BE2C (cell line): ENCODE data around the gene CYP1A2.
A peak's percentile ranks its signal among the peaks of the same experiment; 100 is the strongest.

Experiments
- DNase-seq: peaks from one replicate; pipeline ENCODE4 v3.0.0-alpha.2; 2020
- H3K27me3 ChIP-seq: fragments of 250-450 bp; sonication (Bioruptor Pico); 2 replicates; pipeline ENCODE4 v1.5.1; 2020; ENCODE audit warnings: mild to moderate bottlenecking
- H3K36me3 ChIP-seq: fragments of 250-450 bp; sonication (Bioruptor Pico); 2 replicates; pipeline ENCODE4 v1.5.1; 2020; ENCODE audit warnings: mild to moderate bottlenecking
- H3K4me1 ChIP-seq: fragments of 250-450 bp; sonication (Bioruptor Pico); 2 replicates; pipeline ENCODE4 v1.5.1; 2020
- H3K4me3 ChIP-seq: 2 replicates; pipeline ENCODE4 v1.5.1; 2011; ENCODE audit warnings: low read depth, low read length
- H3K9me3 ChIP-seq: fragments of 250-450 bp; sonication (Bioruptor Pico); 2 replicates; pipeline ENCODE4 v1.5.1; 2020
- TF ChIP-seq, protein P1 (sequence below): IDR thresholded peaks from 2 replicates; pipeline ENCODE4 v1.5.1; 2012; ENCODE audit warnings: mild to moderate bottlenecking, low read depth, low read length

Gene CYP1A2

DNA sequence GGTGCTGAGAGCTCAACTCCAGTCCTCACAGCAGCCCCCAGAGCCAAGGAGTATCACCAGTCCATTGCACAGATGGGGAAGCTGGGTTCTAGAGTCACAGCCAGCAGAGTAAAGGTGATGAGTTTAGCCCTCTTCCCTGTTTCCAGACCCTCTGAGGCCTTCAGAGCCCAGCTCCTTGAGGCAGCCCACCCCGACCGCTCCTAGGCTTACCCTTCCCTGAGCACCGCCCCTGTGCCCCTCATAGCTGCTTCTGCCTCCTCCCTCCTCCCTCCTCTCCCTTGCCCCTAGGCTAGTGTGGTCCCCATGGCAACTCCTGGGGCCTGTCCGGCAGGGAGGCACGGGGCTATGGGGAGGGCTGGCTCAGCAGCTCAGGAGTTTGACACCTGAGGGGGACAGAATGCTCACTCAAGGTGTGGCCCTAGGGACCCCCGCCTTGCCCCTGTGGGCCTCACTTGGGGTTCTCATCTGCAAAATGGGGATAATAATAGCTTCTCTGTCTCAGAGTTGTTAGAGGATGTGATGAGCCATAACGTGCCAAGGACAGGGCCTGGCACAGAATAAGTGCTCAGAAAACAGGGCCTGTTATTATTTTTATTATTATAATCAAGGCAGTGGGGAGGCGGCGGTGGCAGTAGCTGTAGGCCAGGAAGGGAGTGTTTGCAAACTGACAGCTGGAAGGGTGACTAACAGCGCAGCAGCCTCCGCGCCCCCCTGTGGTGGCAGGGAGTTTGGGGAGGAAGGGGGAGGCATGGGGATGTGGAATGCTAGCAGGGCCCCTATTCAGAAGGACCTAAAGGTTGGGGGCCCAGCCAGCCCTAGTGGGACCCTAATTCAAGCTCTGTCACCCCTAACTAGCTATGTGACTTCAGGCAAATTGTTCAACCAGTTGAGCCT, 44.7 kb downstream of the CYP1A2 start:
- peaks cover 13% of the 10 kb centered on the region for H3K4me1 ChIP-seq
- TF ChIP-seq, protein P1, sequence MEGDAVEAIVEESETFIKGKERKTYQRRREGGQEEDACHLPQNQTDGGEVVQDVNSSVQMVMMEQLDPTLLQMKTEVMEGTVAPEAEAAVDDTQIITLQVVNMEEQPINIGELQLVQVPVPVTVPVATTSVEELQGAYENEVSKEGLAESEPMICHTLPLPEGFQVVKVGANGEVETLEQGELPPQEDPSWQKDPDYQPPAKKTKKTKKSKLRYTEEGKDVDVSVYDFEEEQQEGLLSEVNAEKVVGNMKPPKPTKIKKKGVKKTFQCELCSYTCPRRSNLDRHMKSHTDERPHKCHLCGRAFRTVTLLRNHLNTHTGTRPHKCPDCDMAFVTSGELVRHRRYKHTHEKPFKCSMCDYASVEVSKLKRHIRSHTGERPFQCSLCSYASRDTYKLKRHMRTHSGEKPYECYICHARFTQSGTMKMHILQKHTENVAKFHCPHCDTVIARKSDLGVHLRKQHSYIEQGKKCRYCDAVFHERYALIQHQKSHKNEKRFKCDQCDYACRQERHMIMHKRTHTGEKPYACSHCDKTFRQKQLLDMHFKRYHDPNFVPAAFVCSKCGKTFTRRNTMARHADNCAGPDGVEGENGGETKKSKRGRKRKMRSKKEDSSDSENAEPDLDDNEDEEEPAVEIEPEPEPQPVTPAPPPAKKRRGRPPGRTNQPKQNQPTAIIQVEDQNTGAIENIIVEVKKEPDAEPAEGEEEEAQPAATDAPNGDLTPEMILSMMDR: no peak
- H3K27me3 ChIP-seq: no peaks in the 10 kb centered on the region
- no peak overlapping the region for H3K4me3 ChIP-seq
- H3K36me3 ChIP-seq: peaks cover 7% of the 10 kb centered on the region
- no peaks in the 10 kb centered on the region for H3K9me3 ChIP-seq
- no peak for DNase-seq

DNA sequence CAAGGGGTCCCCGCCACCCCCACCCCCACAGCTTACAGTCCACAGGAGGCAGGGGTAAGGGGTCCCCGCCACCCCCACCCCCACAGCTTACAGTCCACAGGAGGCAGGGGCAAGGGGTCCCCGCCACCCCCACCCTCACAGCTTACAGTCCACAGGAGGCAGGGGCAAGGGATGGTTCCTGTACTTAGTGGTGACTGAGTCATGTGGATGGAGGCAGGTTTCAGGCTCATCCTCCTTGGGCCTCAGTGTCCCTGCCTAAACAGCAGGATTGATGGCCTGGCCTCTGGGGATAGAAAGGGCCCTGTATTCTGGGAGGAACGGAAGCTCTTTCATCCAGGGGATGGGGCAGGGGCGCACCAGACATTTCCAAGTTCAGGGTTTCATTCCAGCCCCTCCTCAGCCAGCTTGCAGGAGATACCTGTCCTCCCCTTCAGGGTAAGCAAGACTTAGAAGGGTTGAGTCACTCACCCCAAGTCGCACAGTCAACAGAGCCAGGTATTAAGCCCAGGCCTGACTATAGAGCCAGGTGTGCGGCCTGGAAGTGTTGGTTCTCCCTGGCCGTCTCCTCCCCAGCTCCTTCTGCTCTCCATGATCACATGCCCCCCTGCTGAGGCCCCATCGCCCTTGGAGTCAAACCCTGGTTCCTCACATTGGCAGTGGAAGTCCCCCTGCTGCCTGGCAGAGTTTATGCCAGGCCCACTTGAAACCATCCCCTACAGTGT, 45.8 kb downstream of the CYP1A2 start:
- TF ChIP-seq, protein P1: no peak
- Histone ChIP-seq H3K4me1 (peaks cover 13% of the 10 kb centered on the region), H3K9me3 (no peaks in the 10 kb centered on the region), H3K4me3 (no peak overlapping the region), H3K27me3 (no peaks in the 10 kb centered on the region), H3K36me3 (peaks cover 17% of the 10 kb centered on the region)
- DNase-seq: no peak

DNA sequence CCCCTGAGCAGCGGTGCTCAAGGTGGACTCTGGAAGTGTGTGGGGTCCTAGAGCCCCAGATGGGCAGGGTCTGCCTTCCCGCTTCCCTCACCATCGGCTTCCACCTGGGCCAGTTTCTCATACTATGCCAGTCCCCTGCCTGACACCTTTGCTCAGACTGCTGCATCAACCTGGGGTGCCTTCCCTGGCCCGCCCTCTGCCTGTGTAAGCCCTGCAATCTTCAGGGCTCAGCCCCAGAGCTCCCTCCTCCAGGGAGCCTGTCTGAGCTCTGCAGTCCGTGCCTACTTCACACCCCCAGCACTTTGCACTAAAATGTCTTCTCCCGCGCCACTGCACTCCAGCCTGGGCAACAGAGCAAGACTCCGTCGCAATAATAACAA, 46.3 kb downstream of the CYP1A2 start:
- no peak overlapping the region for H3K4me3 ChIP-seq
- DNase-seq: no peak
- TF ChIP-seq, protein P1: no peak
- no peaks in the 10 kb centered on the region for H3K9me3 ChIP-seq
- peaks cover 22% of the 10 kb centered on the region for H3K36me3 ChIP-seq
- peaks cover 8% of the 10 kb centered on the region for H3K4me1 ChIP-seq
- H3K27me3 ChIP-seq: no peaks in the 10 kb centered on the region

DNA sequence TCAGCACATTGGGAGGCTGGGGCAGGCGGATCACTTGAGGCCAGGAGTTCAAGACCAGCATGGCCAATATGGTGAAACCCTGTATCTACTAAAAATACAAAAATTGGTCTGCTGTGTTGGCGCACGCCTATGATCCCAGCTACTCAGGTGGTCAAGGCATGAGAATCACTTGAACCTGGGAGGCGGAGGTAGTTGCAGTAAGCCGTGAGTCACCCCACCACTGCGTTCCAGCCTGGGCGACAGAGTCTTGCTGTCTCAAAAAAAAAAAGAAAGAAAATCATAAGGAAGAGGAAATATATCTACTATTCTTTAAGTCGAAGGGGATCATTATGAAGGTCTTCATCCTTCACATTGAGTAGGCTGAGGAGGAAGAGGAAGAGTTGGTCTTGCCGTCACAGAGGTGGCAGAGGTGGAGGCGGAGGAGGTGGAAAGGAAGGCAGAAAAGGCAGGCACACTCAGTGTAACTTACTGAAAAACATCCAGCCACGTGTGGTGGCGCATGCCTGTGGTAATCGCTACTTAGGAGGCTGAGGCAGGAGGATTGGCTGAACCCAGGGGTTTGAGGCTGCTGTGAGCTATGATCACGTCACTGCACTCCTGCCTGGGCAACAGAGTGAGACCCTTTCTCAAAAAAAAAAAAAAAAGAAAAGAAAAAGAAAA, 47.5 kb downstream of the CYP1A2 start:
- H3K4me1 ChIP-seq: no peaks in the 10 kb centered on the region

DNA sequence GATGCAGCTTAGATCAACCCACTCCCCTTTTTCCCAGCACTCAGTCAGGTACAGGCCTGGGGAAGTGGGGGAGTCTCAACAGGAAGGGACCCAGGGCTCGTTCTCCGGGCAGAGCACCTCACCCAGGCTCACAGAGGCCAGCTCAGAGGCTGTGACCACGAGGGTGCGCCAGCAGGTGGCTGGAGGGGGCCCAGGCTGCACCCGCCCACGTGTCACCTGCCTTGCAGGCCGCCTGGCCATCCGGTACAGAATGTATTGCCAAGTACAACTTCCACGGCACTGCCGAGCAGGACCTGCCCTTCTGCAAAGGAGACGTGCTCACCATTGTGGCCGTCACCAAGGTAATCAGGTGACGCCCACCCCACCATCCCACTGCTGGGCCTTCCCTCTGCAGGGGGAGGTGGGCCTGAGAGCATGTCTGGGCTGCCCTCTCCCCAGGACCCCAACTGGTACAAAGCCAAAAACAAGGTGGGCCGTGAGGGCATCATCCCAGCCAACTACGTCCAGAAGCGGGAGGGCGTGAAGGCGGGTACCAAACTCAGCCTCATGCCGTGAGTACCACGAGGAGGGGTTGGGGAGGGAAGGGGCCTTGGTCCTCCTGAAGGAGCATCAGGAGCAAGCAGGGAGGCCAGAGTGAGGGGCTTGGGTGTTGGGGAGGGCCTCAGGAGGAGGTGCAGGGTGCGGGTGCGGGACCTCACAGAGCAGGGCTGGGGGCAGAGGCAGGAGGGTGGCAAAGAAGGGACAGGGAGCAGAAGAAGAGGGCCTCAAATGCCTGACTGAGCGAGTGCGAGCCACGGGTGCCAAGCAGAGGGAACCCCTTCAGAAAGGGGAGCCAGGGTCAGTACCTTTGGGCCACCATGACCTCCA, 50.0 kb downstream of the CYP1A2 start:
- Histone ChIP-seq H3K9me3 (no peaks in the 10 kb centered on the region), H3K4me3 (no peak overlapping the region), H3K36me3 (peaks cover 54% of the 10 kb centered on the region), H3K4me1 (no peaks in the 10 kb centered on the region), H3K27me3 (no peaks in the 10 kb centered on the region)
- TF ChIP-seq, protein P1: 0 out of 2 replicates have a peak, but pooled peaks have one; percentile 5
- DNase-seq: no peak

More for the DNA sequence above, 47.5 kb downstream of the CYP1A2 start:
- Histone ChIP-seq H3K27me3 (no peaks in the 10 kb centered on the region), H3K4me3 (no peak overlapping the region), H3K9me3 (no peaks in the 10 kb centered on the region), H3K36me3 (peaks cover 29% of the 10 kb centered on the region)
- DNase-seq: no peak
- TF ChIP-seq, protein P1: no peak
